ENCODE data around the gene AGPAT3.
"Not testable (repeated sequence)": the region's sequence is repeated elsewhere in the genome, so short reads cannot be mapped to it uniquely, and the experiment has no call there.

The AGPAT3 gene

GRCh38 chr21:43890042-43890441 is 25.0 kb downstream of the AGPAT3 start:
- Histone ChIP-seq H3K27ac (ENCODE audit: low read depth, low read length) (no peak overlapping the region), H3K9ac (ENCODE audit: low read length) (no peak overlapping the region), H3K4me1 (ENCODE audit: insufficient read depth, low read length) (no peaks in the 10 kb centered on the region), H3K36me3 (ENCODE audit: insufficient read depth, low read length) (no peaks in the 10 kb centered on the region), H3K27me3 (ENCODE audit: control insufficient read depth in 1 of 2, insufficient read depth in 2 of 2, low read length in 2 of 2) (no peaks in the 10 kb centered on the region), H3K4me3 (ENCODE audit: low read depth in 1 of 2, low read length in 2 of 2) (no peak overlapping the region), H3K9me3 (ENCODE audit: low read length) (no peaks in the 10 kb centered on the region)

GRCh38 chr21:43892334-43892733 is 27.3 kb downstream of the AGPAT3 start:
- H3K27me3 ChIP-seq (ENCODE audit: control insufficient read depth in 1 of 2, insufficient read depth in 2 of 2, low read length in 2 of 2) = no peaks in the 10 kb centered on the region
- H3K9ac ChIP-seq (ENCODE audit: low read length) = no peak overlapping the region
- no peak overlapping the region for H3K4me3 ChIP-seq (ENCODE audit: low read depth in 1 of 2, low read length in 2 of 2)
- no peak overlapping the region for H3K27ac ChIP-seq (ENCODE audit: low read depth, low read length)
- no peaks in the 10 kb centered on the region for H3K4me1 ChIP-seq (ENCODE audit: insufficient read depth, low read length)
- H3K9me3 ChIP-seq (ENCODE audit: low read length) = no peaks in the 10 kb centered on the region
- no peaks in the 10 kb centered on the region for H3K36me3 ChIP-seq (ENCODE audit: insufficient read depth, low read length)

- Histone ChIP-seq H3K9me3 (ENCODE audit: low read length) (no peaks in the 10 kb centered on the region), H3K27me3 (ENCODE audit: control insufficient read depth in 1 of 2, insufficient read depth in 2 of 2, low read length in 2 of 2) (no peaks in the 10 kb centered on the region), H3K4me1 (ENCODE audit: insufficient read depth, low read length) (no peaks in the 10 kb centered on the region), H3K9ac (ENCODE audit: low read length) (no peak overlapping the region), H3K4me3 (ENCODE audit: low read depth in 1 of 2, low read length in 2 of 2) (no peak overlapping the region), H3K27ac (ENCODE audit: low read depth, low read length) (no peak overlapping the region), H3K36me3 (ENCODE audit: insufficient read depth, low read length) (no peaks in the 10 kb centered on the region)
Measured at GRCh38 chr21:43892984-43893535, 28.0 kb downstream of the AGPAT3 start.

- no peaks in the 10 kb centered on the region for H3K36me3 ChIP-seq (ENCODE audit: insufficient read depth, low read length)
- H3K4me1 ChIP-seq (ENCODE audit: insufficient read depth, low read length) = no peaks in the 10 kb centered on the region
- no peak overlapping the region for H3K27ac ChIP-seq (ENCODE audit: low read depth, low read length)
- H3K9ac ChIP-seq (ENCODE audit: low read length) = no peak overlapping the region
- H3K9me3 ChIP-seq (ENCODE audit: low read length) = no peaks in the 10 kb centered on the region
- no peaks in the 10 kb centered on the region for H3K27me3 ChIP-seq (ENCODE audit: control insufficient read depth in 1 of 2, insufficient read depth in 2 of 2, low read length in 2 of 2)
- no peak overlapping the region for H3K4me3 ChIP-seq (ENCODE audit: low read depth in 1 of 2, low read length in 2 of 2)
Measured at GRCh38 chr21:43893536-43894205, 28.6 kb downstream of the AGPAT3 start.

- Histone ChIP-seq H3K36me3 (ENCODE audit: insufficient read depth, low read length) (no peaks in the 10 kb centered on the region), H3K27ac (ENCODE audit: low read depth, low read length) (no peak overlapping the region), H3K4me3 (ENCODE audit: low read depth in 1 of 2, low read length in 2 of 2) (no peak overlapping the region), H3K9ac (ENCODE audit: low read length) (no peak overlapping the region), H3K4me1 (ENCODE audit: insufficient read depth, low read length) (no peaks in the 10 kb centered on the region), H3K9me3 (ENCODE audit: low read length) (no peaks in the 10 kb centered on the region), H3K27me3 (ENCODE audit: control insufficient read depth in 1 of 2, insufficient read depth in 2 of 2, low read length in 2 of 2) (no peaks in the 10 kb centered on the region)
Measured at GRCh38 chr21:43894206-43894577, 29.2 kb downstream of the AGPAT3 start.

- Histone ChIP-seq H3K4me1 (ENCODE audit: insufficient read depth, low read length) (no peaks in the 10 kb centered on the region), H3K9me3 (ENCODE audit: low read length) (no peaks in the 10 kb centered on the region), H3K4me3 (ENCODE audit: low read depth in 1 of 2, low read length in 2 of 2) (no peak overlapping the region), H3K27ac (ENCODE audit: low read depth, low read length) (no peak overlapping the region), H3K36me3 (ENCODE audit: insufficient read depth, low read length) (no peaks in the 10 kb centered on the region), H3K27me3 (ENCODE audit: control insufficient read depth in 1 of 2, insufficient read depth in 2 of 2, low read length in 2 of 2) (no peaks in the 10 kb centered on the region), H3K9ac (ENCODE audit: low read length) (no peak overlapping the region)
Measured at GRCh38 chr21:43895196-43895595, 30.2 kb downstream of the AGPAT3 start.

- not testable (repeated sequence) for H3K4me3 ChIP-seq (ENCODE audit: low read depth in 1 of 2, low read length in 2 of 2); H3K27ac ChIP-seq (ENCODE audit: low read depth, low read length)
Measured at GRCh38 chr21:43896696-43897299, 31.8 kb downstream of the AGPAT3 start.

GRCh38 chr21:43899307-43900077 is 34.5 kb downstream of the AGPAT3 start:
- H3K27me3 ChIP-seq (ENCODE audit: control insufficient read depth in 1 of 2, insufficient read depth in 2 of 2, low read length in 2 of 2) = no peaks in the 10 kb centered on the region
- H3K27ac ChIP-seq (ENCODE audit: low read depth, low read length) = no peak overlapping the region
- H3K4me1 ChIP-seq (ENCODE audit: insufficient read depth, low read length) = peaks cover 4% of the 10 kb centered on the region
- no peak overlapping the region for H3K4me3 ChIP-seq (ENCODE audit: low read depth in 1 of 2, low read length in 2 of 2)
- no peak overlapping the region for H3K9ac ChIP-seq (ENCODE audit: low read length)
- no peaks in the 10 kb centered on the region for H3K9me3 ChIP-seq (ENCODE audit: low read length)
- no peaks in the 10 kb centered on the region for H3K36me3 ChIP-seq (ENCODE audit: insufficient read depth, low read length)

More at GRCh38 chr21:43896696-43897299, 31.8 kb downstream of the AGPAT3 start:
- H3K4me1 ChIP-seq (ENCODE audit: insufficient read depth, low read length); H3K9me3 ChIP-seq (ENCODE audit: low read length); H3K36me3 ChIP-seq (ENCODE audit: insufficient read depth, low read length); H3K9ac ChIP-seq (ENCODE audit: low read length); H3K27me3 ChIP-seq (ENCODE audit: control insufficient read depth in 1 of 2, insufficient read depth in 2 of 2, low read length in 2 of 2): not testable (repeated sequence)

GRCh38 chr21:43900078-43900385 is 35.0 kb downstream of the AGPAT3 start:
- Histone ChIP-seq H3K27ac (ENCODE audit: low read depth, low read length) (no peak overlapping the region), H3K36me3 (ENCODE audit: insufficient read depth, low read length) (no peaks in the 10 kb centered on the region), H3K4me3 (ENCODE audit: low read depth in 1 of 2, low read length in 2 of 2) (no peak overlapping the region), H3K9ac (ENCODE audit: low read length) (no peak overlapping the region), H3K9me3 (ENCODE audit: low read length) (no peaks in the 10 kb centered on the region), H3K27me3 (ENCODE audit: control insufficient read depth in 1 of 2, insufficient read depth in 2 of 2, low read length in 2 of 2) (no peaks in the 10 kb centered on the region), H3K4me1 (ENCODE audit: insufficient read depth, low read length) (peaks cover 4% of the 10 kb centered on the region)

GRCh38 chr21:43900690-43901089 is 35.7 kb downstream of the AGPAT3 start:
- Histone ChIP-seq H3K9ac (ENCODE audit: low read length) (no peak overlapping the region), H3K27ac (ENCODE audit: low read depth, low read length) (no peak overlapping the region), H3K4me1 (ENCODE audit: insufficient read depth, low read length) (peaks cover 4% of the 10 kb centered on the region), H3K9me3 (ENCODE audit: low read length) (no peaks in the 10 kb centered on the region), H3K36me3 (ENCODE audit: insufficient read depth, low read length) (peaks cover 2% of the 10 kb centered on the region), H3K27me3 (ENCODE audit: control insufficient read depth in 1 of 2, insufficient read depth in 2 of 2, low read length in 2 of 2) (no peaks in the 10 kb centered on the region), H3K4me3 (ENCODE audit: low read depth in 1 of 2, low read length in 2 of 2) (no peak overlapping the region)

GRCh38 chr21:43902441-43902840 is 37.4 kb downstream of the AGPAT3 start:
- H3K36me3 ChIP-seq (ENCODE audit: insufficient read depth, low read length) = peaks cover 6% of the 10 kb centered on the region
- no peaks in the 10 kb centered on the region for H3K27me3 ChIP-seq (ENCODE audit: control insufficient read depth in 1 of 2, insufficient read depth in 2 of 2, low read length in 2 of 2)
- H3K9me3 ChIP-seq (ENCODE audit: low read length) = no peaks in the 10 kb centered on the region
- no peak overlapping the region for H3K4me3 ChIP-seq (ENCODE audit: low read depth in 1 of 2, low read length in 2 of 2)
- peaks cover 4% of the 10 kb centered on the region for H3K4me1 ChIP-seq (ENCODE audit: insufficient read depth, low read length)
- no peak overlapping the region for H3K9ac ChIP-seq (ENCODE audit: low read length)
- H3K27ac ChIP-seq (ENCODE audit: low read depth, low read length) = no peak overlapping the region
